GM11168 (cell line): ENCODE data around the gene CLDN4.
"Not testable (repeated sequence)": the region's sequence is repeated elsewhere in the genome, so short reads cannot be mapped to it uniquely, and the experiment has no call there.

Source experiments
- in situ Hi-C: fragments of 300-500 bp; cut with MboI; formaldehyde crosslinking; loops from one replicate; pipeline ENCODE4 v1.12.0; 2022; ENCODE audit warnings: low sequenced_read_pairs; ENCODE audit not compliant: unreplicated experiment

Gene CLDN4

DNA sequence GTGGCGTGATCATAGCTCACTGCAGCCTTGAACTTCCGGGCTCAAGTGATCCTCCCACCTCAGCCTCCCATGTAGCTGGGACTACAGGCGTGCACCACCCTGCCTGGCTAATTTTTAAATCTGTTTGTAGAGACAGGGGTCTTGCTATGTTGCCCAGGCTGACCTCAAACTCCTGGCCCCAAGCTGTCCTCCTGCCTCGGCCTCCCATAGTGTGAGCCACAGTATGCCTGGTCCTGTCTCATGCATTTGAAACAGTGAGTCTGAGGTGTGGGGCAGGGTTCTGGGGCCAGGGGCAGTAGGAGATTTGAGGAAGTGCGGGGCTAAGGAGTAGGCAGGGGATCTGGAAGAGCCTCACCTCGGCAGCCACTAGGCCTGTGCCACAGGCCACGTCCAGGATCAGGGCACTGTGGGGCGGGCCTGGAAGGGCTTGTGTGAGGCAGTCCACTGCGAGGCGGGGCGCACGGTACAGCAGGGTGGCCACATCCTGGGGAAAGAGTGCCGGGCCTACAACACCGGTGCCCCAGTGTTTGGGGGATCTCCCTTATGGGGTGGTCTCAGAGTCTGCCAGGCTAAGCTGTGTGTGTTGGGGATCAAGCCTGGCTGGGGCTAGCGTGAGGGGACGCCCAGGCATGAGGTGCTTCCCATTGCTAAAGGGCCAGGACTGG is 10.1 kb downstream of the CLDN4 start:
- in situ Hi-C loops = no loop called here

DNA sequence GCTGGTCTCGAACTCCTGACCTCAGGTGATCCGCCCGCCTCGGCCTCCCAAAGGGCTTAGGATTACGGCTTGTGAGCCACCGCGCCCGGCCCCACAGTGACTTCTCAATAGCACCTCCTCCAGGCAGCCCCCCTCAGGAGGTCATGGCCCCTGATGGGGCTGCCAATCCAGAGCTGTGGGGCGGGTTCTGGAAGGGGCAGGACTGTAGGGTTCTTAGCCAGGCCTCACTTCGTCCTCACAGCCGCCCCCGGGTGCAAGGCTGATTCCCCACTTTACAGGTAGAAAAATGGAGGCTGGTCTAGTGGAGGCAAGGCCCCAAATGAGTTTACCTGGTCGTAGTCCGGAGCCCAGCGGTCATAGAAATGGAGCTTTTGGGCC is 10.9 kb downstream of the CLDN4 start:
- in situ Hi-C loops = no loop called here

DNA sequence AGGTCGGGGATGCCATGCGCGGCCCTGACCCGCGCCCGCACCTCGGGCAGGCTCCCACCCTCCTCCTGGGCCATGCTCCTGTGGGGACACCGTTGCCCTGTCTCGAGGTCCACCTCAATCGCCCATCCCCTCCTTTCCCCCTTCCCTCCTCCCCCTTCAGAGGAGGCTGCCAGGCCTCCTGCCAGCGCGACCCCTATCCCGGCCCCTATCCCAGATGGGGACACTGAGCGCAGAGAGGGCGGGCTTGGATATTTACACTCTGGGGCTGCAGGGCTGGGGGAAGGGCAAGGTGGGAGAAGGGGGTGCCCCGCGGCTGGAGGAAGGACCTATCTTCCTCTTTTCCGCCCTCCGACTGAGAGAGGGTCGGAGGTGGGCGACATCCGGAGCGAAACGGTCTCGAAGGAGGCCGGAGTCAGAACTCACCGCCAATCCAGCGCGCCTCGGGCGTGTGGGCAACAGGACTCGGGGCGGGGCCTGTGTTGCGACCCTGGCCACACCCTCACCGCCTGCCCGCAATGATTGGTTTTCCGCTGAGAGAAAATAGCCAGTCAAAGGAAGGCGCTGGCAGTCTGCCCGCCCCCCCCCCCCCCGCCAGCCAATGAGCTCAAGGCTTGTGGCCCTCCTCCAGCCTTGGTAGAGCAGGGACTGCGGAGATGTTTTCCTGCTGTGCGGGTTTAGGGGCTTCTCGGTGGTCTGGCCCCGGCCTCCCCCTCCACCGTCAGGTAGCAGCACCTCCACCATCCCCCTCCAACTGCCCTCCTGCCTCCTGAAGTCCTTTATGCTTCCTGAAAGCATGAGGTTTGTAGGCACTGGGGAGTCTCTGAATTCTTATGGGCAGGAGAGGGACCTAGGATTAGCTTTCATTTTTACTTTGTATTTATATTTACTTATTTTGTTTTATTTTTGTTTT is 11.5 kb downstream of the CLDN4 start, which contains the start of gene METTL27:
METTL27 (minus strand) TSS at position 450 of the 910 bp plus-strand sequence; CDS start at position 74, 376 bp downstream.
- in situ Hi-C loops = no loop called here

DNA sequence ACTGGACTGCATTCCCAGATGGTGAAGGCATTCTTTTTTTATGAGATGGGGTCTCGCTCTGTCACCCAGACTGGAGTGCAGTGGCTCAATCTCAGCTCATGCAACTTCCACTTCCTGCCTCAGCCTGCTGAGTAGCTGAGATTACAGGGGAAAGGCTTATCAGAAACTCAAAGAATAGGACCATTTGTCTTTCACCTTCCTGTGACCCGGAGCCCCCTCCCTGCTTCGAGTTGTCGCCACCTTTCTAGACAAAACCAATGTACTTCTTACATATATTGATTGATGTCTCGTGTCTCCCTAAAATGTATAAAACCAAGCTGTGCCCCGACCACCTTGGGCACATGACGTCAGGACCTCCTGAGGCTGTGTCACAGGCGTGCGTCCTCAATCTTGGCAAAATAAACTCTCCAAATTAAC is 13.3 kb downstream of the CLDN4 start:
- in situ Hi-C loops = no loop called here

DNA sequence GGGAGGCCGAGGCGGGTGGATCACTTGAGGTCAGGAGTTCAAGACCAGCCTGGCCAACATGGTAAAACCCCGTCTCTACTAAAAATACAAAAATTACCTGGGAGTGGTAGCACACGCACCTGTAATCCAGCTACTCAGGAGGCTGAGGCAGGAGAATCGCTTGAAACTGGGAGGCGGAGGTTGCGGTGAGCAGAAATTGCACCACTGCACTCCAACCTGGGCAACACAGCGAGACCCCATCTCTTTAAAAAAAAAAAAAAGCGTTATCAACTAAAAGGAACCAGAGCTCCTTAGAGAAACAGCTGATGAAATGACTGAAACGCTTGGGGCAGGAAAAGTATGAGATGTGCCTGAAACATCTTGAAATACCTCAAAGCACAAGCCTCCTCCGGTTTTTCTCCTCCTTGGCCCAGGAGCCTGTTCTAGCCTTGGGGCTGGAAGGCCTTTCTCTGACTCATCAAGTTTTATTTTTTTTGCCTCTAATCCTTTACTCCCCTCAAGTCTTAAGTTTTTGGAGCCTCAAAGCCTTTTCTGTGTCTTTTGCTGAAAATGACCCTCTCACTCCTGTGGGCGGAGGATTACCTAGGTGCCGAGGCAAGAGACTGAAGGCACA is 14.2 kb downstream of the CLDN4 start:
- in situ Hi-C loops = no loop called here

DNA sequence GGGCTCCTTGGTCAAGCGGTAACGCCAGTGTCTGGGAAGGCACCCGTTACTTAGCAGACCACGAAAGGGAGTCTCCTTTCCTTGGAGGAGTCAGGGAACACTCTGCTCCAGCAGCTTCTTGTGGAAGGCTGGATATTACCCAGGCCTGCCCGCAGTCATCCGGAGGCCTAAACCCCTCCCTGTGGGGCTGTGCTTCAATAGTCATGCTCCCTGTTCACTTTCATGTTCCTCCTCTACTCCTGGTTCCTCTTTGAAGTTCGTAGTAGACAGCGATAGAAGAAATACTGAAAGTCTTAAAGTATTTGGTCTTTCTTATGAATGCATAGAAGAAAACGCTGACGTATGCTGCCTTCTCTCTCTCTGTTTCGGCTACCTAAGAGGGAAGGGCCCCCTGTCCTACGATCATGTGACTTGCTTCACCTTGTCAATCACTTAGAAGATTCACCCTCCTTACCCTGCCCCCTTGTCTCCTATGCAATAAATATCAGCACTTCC is 15.0 kb downstream of the CLDN4 start:
- in situ Hi-C loops = not testable (repeated sequence)

DNA sequence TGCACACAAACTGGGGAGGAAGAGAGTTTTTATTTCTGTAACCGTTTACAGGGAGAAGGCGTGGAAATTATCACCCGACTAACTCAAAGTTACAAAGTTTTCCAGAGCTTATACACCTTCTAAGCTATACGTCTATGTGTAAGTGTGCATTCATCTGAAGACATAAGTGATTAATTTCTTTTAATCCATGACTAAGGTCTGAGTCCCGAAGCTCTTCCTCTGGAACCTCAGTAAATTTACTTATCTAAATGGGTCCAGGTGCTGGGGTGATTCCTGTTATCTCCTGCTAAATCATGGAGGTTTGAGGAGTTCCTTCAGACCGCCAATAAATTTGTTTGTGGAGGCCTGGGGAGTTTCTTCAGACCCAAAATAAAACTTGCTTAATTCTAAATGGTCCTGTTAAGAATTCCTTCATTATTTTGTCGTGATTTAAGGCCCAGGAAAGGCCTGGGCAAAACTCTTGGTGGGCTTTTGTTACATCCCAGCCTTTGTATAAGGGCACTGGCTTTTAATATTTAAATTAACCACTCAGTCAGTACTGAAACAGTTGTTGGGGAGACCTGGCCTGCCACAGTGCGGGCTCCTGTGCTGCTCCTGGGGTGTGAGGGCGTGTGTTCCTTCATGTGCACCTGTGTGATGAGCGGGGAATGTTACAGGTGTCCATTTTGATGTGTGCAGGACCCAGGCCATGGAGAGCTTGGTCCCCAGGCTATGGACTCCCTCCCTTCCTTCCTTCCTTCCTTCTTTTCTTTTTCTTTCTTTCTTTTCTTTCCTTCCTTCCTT is 17.3 kb downstream of the CLDN4 start:
- in situ Hi-C loops = no loop called here

DNA sequence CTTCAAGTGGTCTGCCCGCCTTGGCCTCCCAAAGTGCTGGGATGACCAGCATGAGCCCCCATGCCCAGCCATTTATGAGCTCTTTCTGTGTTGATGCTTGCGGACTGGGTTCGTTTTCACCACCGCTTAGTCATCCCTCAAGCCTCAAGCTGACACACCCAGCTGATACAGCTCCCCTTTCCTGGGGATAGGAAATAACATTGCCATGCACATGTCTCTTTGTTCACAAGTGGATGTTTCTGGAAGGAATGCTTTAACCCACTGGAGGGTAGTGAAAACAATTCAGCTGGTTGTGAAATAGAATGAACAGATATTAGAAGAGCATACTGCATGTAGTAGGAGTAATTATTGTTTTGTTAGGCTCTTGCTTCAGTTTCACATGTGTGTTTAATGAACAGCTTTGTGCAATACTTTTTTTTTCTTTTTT is 20.0 kb downstream of the CLDN4 start:
- in situ Hi-C loops = loop anchor here (25.0 kb wide), 1 partner anchor 238 kb away; the partner anchor contains the start of gene MLXIPL

DNA sequence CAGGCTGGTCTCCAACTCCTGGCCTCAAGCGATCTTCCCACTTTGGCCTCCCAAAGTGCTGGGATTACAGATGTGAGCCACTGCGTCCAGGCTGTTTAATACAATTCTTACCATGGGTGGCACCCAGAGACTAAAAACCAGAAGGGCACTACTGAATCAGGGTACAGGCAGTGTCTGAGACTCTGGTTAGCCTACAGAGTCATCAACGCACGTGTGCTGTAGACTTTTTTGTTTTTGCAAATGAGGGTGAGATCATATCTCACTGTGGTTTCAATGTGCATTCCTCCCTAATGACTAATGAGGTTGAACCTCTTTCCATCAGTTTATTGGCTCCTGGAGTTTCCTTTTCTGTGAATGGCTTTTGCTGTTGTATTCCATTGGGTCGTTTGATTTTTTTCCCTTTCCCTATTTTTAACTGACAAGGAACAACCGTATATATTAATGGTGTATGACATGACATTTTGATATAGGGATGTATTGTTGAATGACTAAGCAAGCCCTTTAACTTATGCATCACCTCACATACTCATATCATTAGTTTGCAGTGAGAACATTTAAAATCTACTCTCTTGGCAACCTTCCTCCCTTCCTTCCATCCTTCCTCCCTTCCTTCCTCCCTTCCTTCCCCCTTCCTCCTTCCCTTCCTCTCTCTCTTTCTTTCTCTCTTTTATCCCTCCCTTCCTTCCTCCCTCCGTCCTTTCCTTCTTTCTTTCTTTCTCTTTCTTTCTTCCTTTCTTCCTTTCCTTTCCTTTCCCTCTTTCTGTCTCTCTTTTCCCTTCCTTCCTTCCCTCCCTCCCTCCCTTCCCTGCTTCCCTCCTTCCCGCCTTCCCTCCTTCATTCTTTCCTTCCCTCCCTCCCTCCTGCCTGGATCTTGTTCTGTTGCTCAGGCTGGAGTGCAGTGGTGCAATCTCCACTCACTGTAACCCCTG is 20.9 kb downstream of the CLDN4 start:
- in situ Hi-C loops = loop anchor here (25.0 kb wide), 1 partner anchor 239 kb away; the partner anchor contains the start of gene MLXIPL

DNA sequence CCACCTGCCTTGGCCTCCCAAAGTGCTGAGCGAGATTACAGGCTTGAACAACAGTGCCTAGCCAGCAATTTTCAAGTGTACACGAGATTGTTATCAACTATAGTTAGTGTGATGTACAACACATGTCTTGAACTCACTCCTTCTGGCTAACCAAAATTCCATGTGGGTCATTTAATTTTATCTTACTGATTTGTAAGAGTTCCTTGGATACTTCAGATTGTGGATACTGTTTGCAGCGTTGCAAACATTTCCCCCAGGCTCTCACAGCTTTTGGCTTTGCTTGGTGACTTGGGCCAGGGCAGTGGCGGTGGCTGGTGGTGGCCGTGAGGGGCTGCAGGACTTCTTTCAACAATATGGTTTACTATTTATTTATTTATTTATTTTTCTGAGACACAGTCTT is 21.7 kb downstream of the CLDN4 start:
- in situ Hi-C loops = loop anchor here (25.0 kb wide), 1 partner anchor 240 kb away; the partner anchor contains the start of gene MLXIPL

DNA sequence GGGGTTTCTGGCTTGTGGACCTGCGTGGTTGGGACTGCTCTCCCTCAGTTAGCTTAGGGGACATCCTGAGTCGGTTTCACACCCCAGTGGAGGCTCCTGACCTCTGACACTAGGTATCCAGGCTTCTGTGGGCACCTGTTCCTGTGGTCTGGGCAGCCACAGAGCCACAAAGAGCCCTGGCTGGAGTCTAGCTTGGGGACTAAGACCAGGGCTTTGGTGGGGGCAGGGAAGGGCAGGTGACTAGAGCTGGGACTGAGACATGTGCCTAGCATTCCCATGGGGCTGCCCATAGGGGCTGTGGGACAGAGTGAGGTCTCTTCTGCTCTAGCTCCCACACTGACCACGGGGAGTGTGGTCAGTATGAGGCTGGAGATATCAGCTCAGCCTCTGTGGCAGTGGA is 26.1 kb downstream of the CLDN4 start:
- in situ Hi-C loops = loop anchor here (25.0 kb wide), 1 partner anchor 245 kb away; the partner anchor contains the start of gene MLXIPL

DNA sequence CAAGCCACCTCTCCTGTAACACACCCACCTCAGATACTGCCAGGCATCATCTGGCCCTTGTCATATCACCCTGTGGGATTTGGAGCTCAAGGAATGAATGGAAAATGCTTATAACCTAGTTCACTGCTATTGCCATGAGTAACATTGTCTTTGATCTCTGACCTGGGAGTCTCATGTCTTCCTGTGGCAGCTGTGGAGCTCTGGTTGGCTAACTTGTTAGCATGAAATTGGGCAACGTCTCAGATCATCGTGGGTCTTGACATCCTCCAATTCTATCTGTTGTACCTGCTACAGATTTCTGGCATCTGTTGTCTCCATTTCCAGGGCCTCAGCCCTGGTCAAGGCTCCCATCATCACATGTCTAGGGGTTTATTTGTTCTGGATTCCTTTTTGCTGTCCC is 28.0 kb downstream of the CLDN4 start:
- in situ Hi-C loops = loop anchor here (25.0 kb wide), 1 partner anchor 247 kb away; the partner anchor contains the start of gene MLXIPL

DNA sequence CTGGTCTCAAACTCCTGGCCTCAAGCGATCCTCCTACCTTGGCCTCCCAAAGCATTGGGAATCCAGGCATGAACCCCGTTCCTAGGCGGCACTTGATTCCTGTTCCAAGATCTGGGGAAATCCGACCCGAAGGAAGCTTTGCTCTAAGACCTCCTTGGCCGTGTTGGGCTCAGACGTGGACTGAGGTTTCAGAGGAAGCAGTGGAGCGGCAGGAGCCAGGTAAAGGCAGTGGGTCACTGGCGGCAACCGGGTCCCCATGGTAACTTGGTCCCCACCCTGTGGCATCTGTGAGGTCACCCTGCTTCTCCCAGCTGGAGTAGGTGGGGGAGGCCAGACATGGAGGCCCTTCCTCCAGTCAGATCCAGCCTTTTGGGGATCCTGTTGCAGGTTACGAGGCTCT is 30.1 kb downstream of the CLDN4 start, which contains the start of gene TMEM270:
TMEM270 (plus strand) TSS at position 301 of the 400 bp plus-strand sequence; CDS start at position 337, 36 bp downstream.
- in situ Hi-C loops = loop anchor here (25.0 kb wide), 1 partner anchor 249 kb away; the partner anchor contains the start of gene MLXIPL

DNA sequence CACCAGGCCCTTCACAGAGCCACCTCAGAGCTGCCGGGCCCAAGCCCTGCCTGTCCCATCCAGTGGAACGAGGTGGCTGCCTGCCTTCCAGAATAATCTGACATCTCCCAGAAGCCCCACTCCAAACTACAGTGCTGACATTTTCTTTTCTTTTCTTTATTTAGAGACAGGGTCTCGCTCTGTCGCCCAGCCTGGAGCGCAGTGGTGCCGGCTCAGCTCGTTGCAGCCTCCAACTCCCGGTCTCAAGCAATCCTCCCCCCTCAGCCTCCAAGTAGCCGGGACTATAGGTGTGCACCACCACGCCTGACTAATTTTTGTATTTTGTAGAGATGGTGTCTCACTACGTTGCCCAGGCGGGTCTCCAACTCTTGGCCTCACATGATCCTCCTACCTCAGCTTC is 30.5 kb downstream of the CLDN4 start:
- in situ Hi-C loops = loop anchor here (25.0 kb wide), 1 partner anchor 249 kb away; the partner anchor contains the start of gene MLXIPL

DNA sequence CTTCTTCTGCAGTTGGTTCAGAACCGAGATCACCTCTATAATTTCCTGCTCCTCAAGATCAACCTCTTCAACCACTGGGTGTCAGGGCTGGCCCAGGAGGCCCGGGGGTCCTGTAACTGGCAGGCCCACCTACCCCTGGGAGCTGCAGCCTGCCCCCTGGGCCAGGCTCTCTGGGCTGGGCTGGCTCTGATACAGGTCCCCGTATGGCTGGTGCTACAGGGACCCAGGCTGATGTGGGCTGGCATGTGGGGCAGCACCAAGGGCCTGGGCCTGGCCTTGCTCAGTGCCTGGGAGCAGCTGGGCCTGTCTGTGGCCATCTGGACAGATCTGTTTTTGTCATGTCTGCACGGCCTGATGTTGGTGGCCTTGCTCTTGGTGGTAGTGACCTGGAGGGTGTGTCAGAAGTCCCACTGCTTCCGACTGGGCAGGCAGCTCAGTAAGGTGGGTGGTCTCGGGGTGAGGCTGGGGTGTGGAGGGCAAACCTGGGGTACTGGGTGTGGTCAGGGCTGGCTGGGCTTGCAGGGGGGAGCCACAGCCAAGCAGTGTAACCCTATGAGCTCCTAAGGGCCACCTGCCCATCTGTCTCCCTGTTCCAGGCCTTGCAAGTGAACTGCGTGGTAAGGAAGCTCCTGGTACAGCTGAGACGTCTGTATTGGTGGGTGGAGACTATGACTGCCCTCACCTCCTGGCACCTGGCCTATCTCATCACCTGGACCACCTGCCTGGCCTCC is 34.4 kb downstream of the CLDN4 start:
- in situ Hi-C loops = loop anchor here (25.0 kb wide), 1 partner anchor 253 kb away; the partner anchor contains the start of gene MLXIPL

DNA sequence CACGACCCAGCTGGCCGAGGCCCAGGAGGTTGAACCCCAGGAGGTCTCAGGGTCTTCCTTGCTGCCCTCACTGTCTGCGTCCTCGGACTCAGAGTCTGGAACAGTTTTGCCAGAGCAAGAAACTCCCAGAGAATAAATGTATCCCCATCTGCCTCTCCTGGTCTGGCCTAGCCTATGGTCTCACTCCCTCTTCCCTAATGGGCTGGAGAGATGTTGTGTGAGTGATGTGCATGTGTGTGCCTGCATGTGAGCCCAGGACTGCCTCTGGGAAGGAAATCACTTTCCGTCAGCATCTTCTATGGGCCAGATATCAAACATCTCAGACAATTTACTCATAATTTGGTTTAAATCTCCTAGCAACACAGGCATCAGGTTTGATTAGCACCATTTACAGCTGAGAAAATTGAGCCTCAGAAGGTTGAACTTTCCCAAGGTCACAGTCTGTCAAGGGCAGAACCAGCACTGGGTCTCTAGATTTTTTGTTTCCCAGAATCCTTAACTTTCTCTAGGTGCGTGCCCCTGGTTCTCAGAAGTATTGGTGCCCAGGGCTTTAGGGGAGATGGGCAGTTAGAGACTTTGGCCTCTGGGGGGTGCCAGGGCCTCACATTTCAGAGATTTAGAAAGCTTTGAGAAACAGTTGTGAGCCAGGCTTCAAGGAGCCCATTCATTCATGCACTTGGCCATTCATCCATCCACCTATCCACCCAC is 35.1 kb downstream of the CLDN4 start:
- in situ Hi-C loops = loop anchor here (25.0 kb wide), 1 partner anchor 254 kb away; the partner anchor contains the start of gene MLXIPL

DNA sequence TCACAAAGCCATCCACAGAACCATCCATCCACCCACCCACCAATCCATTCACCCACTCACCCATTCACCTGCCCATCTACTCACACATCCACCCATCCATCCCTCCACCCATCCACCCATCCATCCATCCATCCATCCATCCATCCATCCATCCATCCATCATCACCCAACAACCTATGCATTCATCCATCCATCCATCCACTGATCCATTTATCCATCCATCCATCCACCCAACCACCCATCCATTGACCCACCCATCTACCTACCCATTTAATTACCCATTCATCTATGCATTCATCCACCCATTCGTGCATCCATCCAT is 35.6 kb downstream of the CLDN4 start:
- in situ Hi-C loops = loop anchor here (25.0 kb wide), 1 partner anchor 254 kb away; the partner anchor contains the start of gene MLXIPL
